IMR-90 (cell line): Measurements from ENCODE around the gene PPP3CA. TPM values are rescaled to one million over a fixed set of nuclear protein-coding genes. Genes with fewer than 3 reads are reported as not detected.

Experiments used
- ATAC-seq: fragments of 200-7000 bp; cut with Tn5 transposase; 2 replicates; pipeline ENCODE4 v1.9.1; 2020; ENCODE audit warnings: low read depth, mild to moderate bottlenecking, moderate library complexity
- BruUV-seq: library from RNA; stranded (reverse); fragments of 400-500 nt; replicated peaks from 2 replicates; lab custom pipeline; 2021; lab: Mats Ljungman, UMichigan
- CTCF ChIA-PET: fragments of 300-600 bp; formaldehyde crosslinking; extraction: SDS; loops from one replicate; lab custom pipeline; 2021; ENCODE audit warnings: antibody characterized with exemption; lab: Yijun Ruan, JAX
- POLR2A ChIA-PET: fragments of 300-600 bp; sonication (Branson Sonifier 250); formaldehyde crosslinking; loops from one replicate; lab custom pipeline; 2022; ENCODE audit warnings: antibody characterized with exemption; ENCODE audit not compliant: unreplicated experiment; lab: Charles Lee
- DNase-seq: peaks from one replicate; pipeline ENCODE4 v3.0.0; 2013
- H2AFZ ChIP-seq: replicated peaks from 2 replicates; pipeline ENCODE3; 2013; ENCODE audit warnings: low read length, mild to moderate bottlenecking; ENCODE audit not compliant: poor library complexity
- H2AK5ac ChIP-seq: 2 replicates; pipeline ENCODE4 v1.6.1; 2013; ENCODE audit warnings: low read depth, low read length, inconsistent platforms
- H2AK9ac ChIP-seq: replicated peaks from 2 replicates; pipeline ENCODE3; 2013; ENCODE audit warnings: mild to moderate bottlenecking, low read depth, low read length, moderate library complexity; ENCODE audit not compliant: poor library complexity
- H2BK120ac ChIP-seq: 2 replicates; pipeline ENCODE4 v1.6.1; 2013; ENCODE audit warnings: low read depth, low read length, inconsistent platforms
- H2BK15ac ChIP-seq: 3 replicates; pipeline ENCODE4 v1.6.1; 2013; ENCODE audit warnings: low read depth, low read length, inconsistent platforms
- H2BK20ac ChIP-seq: 2 replicates; pipeline ENCODE4 v1.6.1; 2013; ENCODE audit warnings: low read depth, mild to moderate bottlenecking, inconsistent platforms, low read length, moderate library complexity
- H2BK5ac ChIP-seq: 2 replicates; pipeline ENCODE4 v1.6.1; 2013; ENCODE audit warnings: mild to moderate bottlenecking, low read depth, low read length, inconsistent platforms; ENCODE audit not compliant: poor library complexity, severe bottlenecking
- H3K14ac ChIP-seq: replicated peaks from 2 replicates; pipeline ENCODE4 v1.6.1; 2013; ENCODE audit warnings: low read depth, low read length, inconsistent platforms
- H3K18ac ChIP-seq: 2 replicates; pipeline ENCODE4 v1.6.1; 2013; ENCODE audit warnings: low read depth, low read length, control low read depth
- H3K23ac ChIP-seq: 2 replicates; pipeline ENCODE4 v1.6.1; 2013; ENCODE audit warnings: low read depth, low read length, inconsistent platforms
- H3K27ac ChIP-seq: 2 replicates; pipeline ENCODE4 v1.5.1; 2013; ENCODE audit warnings: mild to moderate bottlenecking, control low read depth, low read length; ENCODE audit not compliant: insufficient read depth
- H3K27me3 ChIP-seq: 2 replicates; pipeline ENCODE4 v1.6.1; 2013; ENCODE audit warnings: low read length; ENCODE audit not compliant: control insufficient read depth, insufficient read depth
- H3K36me3 ChIP-seq: 2 replicates; pipeline ENCODE4 v1.6.1; 2013; ENCODE audit warnings: low read length, mixed read lengths; ENCODE audit not compliant: control insufficient read depth, insufficient read depth
- H3K4ac ChIP-seq: 2 replicates; pipeline ENCODE4 v1.6.1; 2013; ENCODE audit warnings: low read depth, low read length, inconsistent platforms
- H3K4me1 ChIP-seq: 2 replicates; pipeline ENCODE4 v1.6.1; 2013; ENCODE audit warnings: low read length, mixed read lengths; ENCODE audit not compliant: control insufficient read depth, insufficient read depth
- H3K4me2 ChIP-seq: 2 replicates; pipeline ENCODE4 v1.6.1; 2013; ENCODE audit warnings: low read depth, mild to moderate bottlenecking, control low read depth, low read length, moderate library complexity
- H3K4me3 ChIP-seq: 2 replicates; pipeline ENCODE4 v1.5.1; 2013; ENCODE audit warnings: low read depth, mild to moderate bottlenecking, control low read depth, low read length, moderate library complexity; ENCODE audit not compliant: insufficient read depth
- H3K56ac ChIP-seq: 2 replicates; pipeline ENCODE4 v1.6.1; 2013; ENCODE audit warnings: low read length, inconsistent platforms; ENCODE audit not compliant: insufficient read depth; ENCODE audit errors: extremely low read depth
- H3K79me1 ChIP-seq, 2 experiments: 2 replicates each; pipeline ENCODE4 v1.6.1; 2013; ENCODE audit warnings: low read length in 2 of 2, inconsistent platforms in 1 of 2, low read depth in 1 of 2
- H3K9ac ChIP-seq: 2 replicates; pipeline ENCODE4 v1.6.1; 2013; ENCODE audit warnings: low read depth, low read length, control low read depth
- H3K9me1 ChIP-seq: 2 replicates; pipeline ENCODE4 v1.6.1; 2013; ENCODE audit warnings: low read length, inconsistent platforms; ENCODE audit not compliant: insufficient read depth
- H3K9me3 ChIP-seq: 2 replicates; pipeline ENCODE4 v1.6.1; 2013; ENCODE audit warnings: low read length; ENCODE audit not compliant: control insufficient read depth, insufficient read depth
- H4K20me1 ChIP-seq: 2 replicates; pipeline ENCODE4 v1.6.1; 2013; ENCODE audit warnings: low read length, inconsistent platforms; ENCODE audit not compliant: insufficient read depth
- H4K5ac ChIP-seq: 2 replicates; pipeline ENCODE4 v1.6.1; 2013; ENCODE audit warnings: mild to moderate bottlenecking, low read depth, low read length, control low read depth
- H4K8ac ChIP-seq, 2 experiments: 2 replicates each; pipeline ENCODE4 v1.6.1; 2013; ENCODE audit warnings: low read depth in 2 of 2, low read length in 2 of 2, control low read depth in 1 of 2, inconsistent platforms in 1 of 2
- H4K91ac ChIP-seq: 2 replicates; pipeline ENCODE4 v1.6.1; 2013; ENCODE audit warnings: low read depth, low read length, inconsistent platforms; ENCODE audit not compliant: insufficient read depth
- BHLHE40 ChIP-seq: fragments of 150-350 bp; IDR thresholded peaks from 2 replicates; pipeline ENCODE4 v1.6.1; 2016; ENCODE audit warnings: mild to moderate bottlenecking, low read depth, low read length
- CEBPB ChIP-seq: IDR thresholded peaks from 2 replicates; pipeline ENCODE4 v1.6.1; 2012; ENCODE audit warnings: low read depth, low read length, improper control_type of control experiment
- CHD1 ChIP-seq: IDR thresholded peaks from 2 replicates; pipeline ENCODE4 v1.6.1; 2012; ENCODE audit warnings: low read depth, low read length, improper control_type of control experiment
- ELK1 ChIP-seq: fragments of 150-350 bp; IDR thresholded peaks from 2 replicates; pipeline ENCODE4 v1.6.1; 2016; ENCODE audit warnings: low read depth, mild to moderate bottlenecking, low read length, moderate library complexity, borderline replicate concordance
- FOS ChIP-seq: fragments of 150-350 bp; IDR thresholded peaks from 2 replicates; pipeline ENCODE4 v1.6.1; 2016; ENCODE audit warnings: low read depth, low read length
- MAZ ChIP-seq: IDR thresholded peaks from 2 replicates; pipeline ENCODE4 v1.6.1; 2012; ENCODE audit warnings: low read depth, mild to moderate bottlenecking, low read length, improper control_type of control experiment, moderate library complexity, borderline replicate concordance
- MXI1 ChIP-seq: IDR thresholded peaks from 2 replicates; pipeline ENCODE4 v1.6.1; 2012; ENCODE audit warnings: low read depth, mild to moderate bottlenecking, low read length, moderate library complexity, borderline replicate concordance
- NFE2L2 ChIP-seq: fragments of 150-350 bp; IDR thresholded peaks from 2 replicates; pipeline ENCODE4 v1.6.1; 2016; ENCODE audit warnings: low read depth, mild to moderate bottlenecking, low read length
- RAD21 ChIP-seq: IDR thresholded peaks from 2 replicates; pipeline ENCODE4 v1.6.1; 2012; ENCODE audit warnings: low read length, improper control_type of control experiment
- RFX5 ChIP-seq: IDR thresholded peaks from 2 replicates; pipeline ENCODE4 v1.8.0; 2012; ENCODE audit warnings: low read depth, mild to moderate bottlenecking, low read length, moderate library complexity
- SMC3 ChIP-seq: fragments of 150-350 bp; IDR thresholded peaks from 2 replicates; pipeline ENCODE4 v1.6.1; 2016; ENCODE audit warnings: low read depth, mild to moderate bottlenecking, antibody characterized with exemption, low read length, moderate library complexity
- USF2 ChIP-seq: fragments of 150-350 bp; IDR thresholded peaks from 2 replicates; pipeline ENCODE4 v1.6.1; 2017; ENCODE audit warnings: mild to moderate bottlenecking, antibody characterized with exemption, low read length, low read depth
- WGBS, 2 experiments: methylation state at CpG; one replicate each; pipeline versions ENCODE4 v1.1.5 to v1.1.7; 2013; ENCODE audit warnings: missing lambda C conversion rate in 2 of 2; ENCODE audit not compliant: insufficient read length in 1 of 2; ENCODE audit errors: extremely low coverage in 2 of 2; 5-methylcytosine and 5-hydroxymethylcytosine counted together
- dilution Hi-C: fragments of 300-500 bp; cut with HindIII; formaldehyde crosslinking; loops from one replicate; pipeline ENCODE4 v1.14.3; 2018; ENCODE audit warnings: low sequenced_read_pairs; ENCODE audit not compliant: unreplicated experiment
- in situ Hi-C: fragments of 300-500 bp; cut with MboI; formaldehyde crosslinking; loops from 3 replicates; pipeline ENCODE4 v1.14.3; 2019; ENCODE audit warnings: low sequenced_read_pairs, inconsistent platforms, mixed read lengths
- intact Hi-C: fragments of 100-400 bp; cut with micrococcal nuclease; formaldehyde crosslinking; loops from 2 replicates; pipeline ENCODE4 v1.10.0; 2022
- polyA plus RNA-seq, 3 experiments: library from polyadenylated mRNA; depleted of rRNA; stranded (reverse); fragments of >200 nt; gene quantifications; 2 replicates each; pipeline ENCODE4 v1.2.3, GENCODE V29; 2012; ENCODE audit warnings: low replicate concordance in 1 of 3
- total RNA-seq: library from RNA; depleted of rRNA; stranded (reverse); fragments of >200 nt; gene quantifications from 2 replicates; pipeline ENCODE4 v1.2.3, GENCODE V29; 2012

PPP3CA gene
- total and polyA plus RNA-seq, 2 of the 4 experiments (the other 2 are of a cell fraction), result 14.5 to 48.6 TPM

GRCh38 chr4:101037938-101038413 is 309.4 kb downstream of the PPP3CA start:
- Histone ChIP-seq H2AK5ac (no peak overlapping the region), H3K36me3 (peaks cover 4% of the 10 kb centered on the region), H3K9ac (no peak overlapping the region), H3K27me3 (no peaks in the 10 kb centered on the region), H2BK5ac (no peak overlapping the region), H3K4me2 (no peak overlapping the region), H4K20me1 (no peaks in the 10 kb centered on the region; the same call in 1 of the 2 replicates), H3K23ac (peak overlapping the region; percentile 57; the same call in 1 of the 2 replicates), H3K79me1 (peaks cover 3 to 4% of the 10 kb centered on the region in 2 experiments; a peak in 2 of 4 replicates), H3K4me1 (no peaks in the 10 kb centered on the region), H3K9me1 (peaks cover 4% of the 10 kb centered on the region; the same call in 1 of the 2 replicates), H3K14ac (peak overlapping the region; percentile 50), H3K4me3 (no peak overlapping the region), H4K8ac (no peak overlapping the region), H2BK15ac (no peak overlapping the region), H2BK20ac (0 out of 2 replicates have a peak overlapping the region, but pooled peaks have one; percentile 44), H3K18ac (no peak overlapping the region), H3K56ac (no peak overlapping the region), H2AFZ (no peak overlapping the region), H4K91ac (no peak overlapping the region), H4K5ac (no peak overlapping the region), H3K9me3 (no peaks in the 10 kb centered on the region), H3K27ac (no peak overlapping the region), H3K4ac (no peak overlapping the region), H2AK9ac (no peak overlapping the region), H2BK120ac (no peak overlapping the region)
- ATAC-seq, result no peak
- WGBS, 2 experiments, result no CpG with 5 or more reads among the region's 1 CpG
- ChIA-PET POLR2A (no interaction called here), CTCF (no interaction called here)
- in situ Hi-C loops, result no loop called here
- no TSS peak for BruUV-seq
- dilution Hi-C loops, result no loop called here
- intact Hi-C loops, result no loop called here
- TF ChIP-seq FOS, result no peak
- no peak for TF ChIP-seq SMC3
- TF ChIP-seq MXI1, result no peak
- TF ChIP-seq RFX5, result no peak
- no peak for TF ChIP-seq CHD1
- no peak for TF ChIP-seq NFE2L2
- TF ChIP-seq ELK1, result no peak
- no peak for TF ChIP-seq CEBPB
- TF ChIP-seq USF2, result no peak
- TF ChIP-seq RAD21, result no peak
- TF ChIP-seq MAZ, result no peak
- TF ChIP-seq BHLHE40, result no peak
- DNase-seq, result peak; percentile 13
